Activated gamma-delta T cell treated with Interleukin-2 at 50 U/mL for 16 hours (primary cell): ENCODE measurements around the gene WDR87.
"Not testable (repeated sequence)": the region's sequence is repeated elsewhere in the genome, so short reads cannot be mapped to it uniquely, and the experiment has no call there.

Experiments used
- DNase-seq: peaks from one replicate; pipeline ENCODE4 v3.0.0-alpha.2; 2020

WDR87 gene

GRCh38 chr19:37874784-37875183, 31.6 kb downstream of the WDR87 start:
- no peak for DNase-seq

GRCh38 chr19:37872383-37872782, 34.0 kb downstream of the WDR87 start:
- DNase-seq, result no peak

- DNase-seq, result no peak
These were observed 36.5 kb downstream of the WDR87 start for GRCh38 chr19:37869766-37870340.

- no peak for DNase-seq
These were observed 38.6 kb downstream of the WDR87 start for GRCh38 chr19:37867831-37868230.

- not testable (repeated sequence) for DNase-seq
These were observed 40.5 kb downstream of the WDR87 start for GRCh38 chr19:37865930-37866329.

- no peak for DNase-seq
These were observed 41.9 kb downstream of the WDR87 start for GRCh38 chr19:37864501-37864900.

- no peak for DNase-seq
These were observed 51.3 kb downstream of the WDR87 start for GRCh38 chr19:37855098-37855497.

GRCh38 chr19:37845932-37846331, 60.5 kb downstream of the WDR87 start:
- no peak for DNase-seq
